B cell (primary cell): ENCODE data around the gene VAPB. TPM values are rescaled to one million over a fixed set of nuclear protein-coding genes. Genes with fewer than 3 reads are reported as not detected.

Experiments
- ATAC-seq: fragments of 200-7000 bp; cut with Tn5 transposase; one replicate; pipeline ENCODE4 v1.10.0; 2021; ENCODE audit warnings: low read depth, mild to moderate bottlenecking, moderate number of reproducible peaks, moderate library complexity
- CTCF ChIA-PET: fragments of 350-600 bp; sonication (Branson Sonifier 250); formaldehyde crosslinking; loops from one replicate; lab custom pipeline; 2021; ENCODE audit warnings: antibody characterized with exemption, inconsistent platforms; lab: Charles Lee
- POLR2A ChIA-PET: fragments of 350-600 bp; sonication (Branson Sonifier 250); formaldehyde crosslinking; loops from one replicate; lab custom pipeline; 2021; ENCODE audit warnings: antibody characterized with exemption; lab: Charles Lee
- DNase-seq: peaks from one replicate; pipeline ENCODE4 v3.0.0; 2013
- H2AFZ ChIP-seq: 2 replicates; pipeline ENCODE4 v1.6.1; 2012; ENCODE audit warnings: mild to moderate bottlenecking, low read depth, low read length; ENCODE audit not compliant: insufficient read depth, poor library complexity, severe bottlenecking
- H3K27ac ChIP-seq, 2 donors: 1 replicate in 1 of 2; 2 replicates in 1 of 2; pipeline ENCODE4 v1.5.1; 2012 to 2013; ENCODE audit warnings: low read length in 2 of 2, mild to moderate bottlenecking in 2 of 2, moderate library complexity in 1 of 2
- H3K27me3 ChIP-seq, 4 experiments: fragments of 200-600 bp in 1 of 4; sonication (generic) in 1 of 4; replicated peaks in 1 of 4; 1 replicate in 2 of 4; 2 replicates in 2 of 4; pipeline versions ENCODE4 v1.6.1 to v1.7.0; 2013 to 2016; ENCODE audit warnings: low read length in 3 of 4, mild to moderate bottlenecking in 2 of 4, mixed read lengths in 1 of 4, moderate library complexity in 1 of 4; ENCODE audit not compliant: insufficient read depth in 4 of 4, control insufficient read depth in 3 of 4; ENCODE audit errors: control extremely low read depth in 1 of 4
- H3K36me3 ChIP-seq, 2 experiments: replicated peaks in 1 of 2; 1 replicate in 1 of 2; 2 replicates in 1 of 2; pipeline versions ENCODE4 v1.6.1 to v1.7.1; 2013; ENCODE audit warnings: low read length in 1 of 2; ENCODE audit not compliant: insufficient read depth in 2 of 2, control insufficient read depth in 1 of 2; ENCODE audit errors: control extremely low read depth in 1 of 2, extremely low read depth in 1 of 2
- H3K4me1 ChIP-seq, 2 donors: fragments of 200-600 bp in 1 of 2; sonication (generic) in 1 of 2; 1 replicate in 1 of 2; 2 replicates in 1 of 2; pipeline versions ENCODE4 v1.5.1 to v1.6.1; 2013 to 2017; ENCODE audit warnings: low read length in 2 of 2; ENCODE audit not compliant: control insufficient read depth in 2 of 2, insufficient read depth in 2 of 2
- H3K4me2 ChIP-seq: replicated peaks from 2 replicates; pipeline ENCODE3; 2012; ENCODE audit warnings: mild to moderate bottlenecking, low read depth, low read length; ENCODE audit not compliant: poor library complexity, severe bottlenecking
- H3K4me3 ChIP-seq, 5 experiments: fragments of 200-600 bp in 1 of 5; sonication (generic) in 1 of 5; 1 replicate in 3 of 5; 2 replicates in 2 of 5; pipeline versions ENCODE4 v1.5.1 to v1.7.0; 2011 to 2016; ENCODE audit warnings: low read length in 4 of 5, mild to moderate bottlenecking in 4 of 5, low read depth in 2 of 5, control low read depth in 1 of 5, moderate library complexity in 1 of 5; ENCODE audit not compliant: insufficient read depth in 1 of 5; ENCODE audit errors: control extremely low read depth in 1 of 5, extremely low read depth in 1 of 5
- H3K79me2 ChIP-seq: fragments of 200-600 bp; sonication (generic); one replicate; pipeline ENCODE4 v1.6.0; 2016; ENCODE audit warnings: low read length; ENCODE audit not compliant: control insufficient read depth, insufficient read depth
- H3K9ac ChIP-seq: fragments of 200-600 bp; sonication (generic); 2 replicates; pipeline ENCODE4 v1.6.1; 2017; ENCODE audit warnings: mild to moderate bottlenecking, low read length, moderate library complexity
- H3K9me3 ChIP-seq, 3 donors: one replicate each; pipeline versions ENCODE4 v1.6.1 to v1.7.1; 2013; ENCODE audit warnings: low read length in 2 of 3; ENCODE audit not compliant: control insufficient read depth in 2 of 3, insufficient read depth in 1 of 3; ENCODE audit errors: control extremely low read depth in 1 of 3
- H4K20me1 ChIP-seq: 2 replicates; pipeline ENCODE4 v1.6.0; 2012; ENCODE audit warnings: mild to moderate bottlenecking, low read length; ENCODE audit not compliant: insufficient read depth, control insufficient read depth, poor library complexity, severe bottlenecking
- H3K27ac Mint-ChIP-seq: one replicate; pipeline ENCODE4 v1.8.0; 2021; ENCODE audit warnings: mixed read lengths
- H3K27me3 Mint-ChIP-seq: one replicate; pipeline ENCODE4 v1.8.0; 2021; ENCODE audit warnings: mixed read lengths
- H3K4me1 Mint-ChIP-seq: one replicate; pipeline ENCODE4 v1.8.0; 2021; ENCODE audit warnings: mixed read lengths
- H3K4me3 Mint-ChIP-seq: one replicate; pipeline ENCODE4 v1.8.0; 2021; ENCODE audit warnings: mixed read lengths
- H3K9me3 Mint-ChIP-seq: one replicate; pipeline ENCODE4 v1.8.0; 2022; ENCODE audit warnings: mixed read lengths; ENCODE audit not compliant: insufficient read depth
- CTCF ChIP-seq: fragments of 200-600 bp; IDR thresholded peaks from one replicate; pipeline ENCODE4 v1.8.0; 2022; ENCODE audit warnings: antibody characterized with exemption, mild to moderate bottlenecking
- EZH2 ChIP-seq: IDR thresholded peaks from 2 replicates; pipeline ENCODE4 v1.6.1; 2012; ENCODE audit warnings: borderline replicate concordance, low read depth, mild to moderate bottlenecking, moderate library complexity, low read length; ENCODE audit not compliant: insufficient read depth, poor library complexity, severe bottlenecking
- WGBS: methylation state at CpG from one replicate; pipeline ENCODE4 v1.1.5; 2013; ENCODE audit warnings: missing lambda C conversion rate; ENCODE audit not compliant: insufficient coverage; 5-methylcytosine and 5-hydroxymethylcytosine counted together
- intact Hi-C: fragments of 100-400 bp; cut with micrococcal nuclease; formaldehyde crosslinking; loops from one replicate; pipeline ENCODE4 v1.10.0; 2022
- polyA plus RNA-seq: library from polyadenylated mRNA; depleted of rRNA; stranded (reverse); fragments of >200 nt; gene quantifications from 2 replicates; pipeline ENCODE4 v1.2.3, GENCODE V29; 2012
- total RNA-seq, 2 donors: library from RNA; stranded (reverse); fragments of 120-200 nt in 1 of 2; gene quantifications; 1 replicate in 1 of 2; 2 replicates in 1 of 2; pipeline versions ENCODE4 v1.2.3 to v1.2.4, GENCODE V29; 2013 to 2022

The VAPB gene
- total and polyA plus RNA-seq, 2 donors (not counting 1 experiment from before 2014, with no cell fraction given): 19.5 to 26.4 TPM

- intact Hi-C loops: no loop called here
- no peak overlapping the region for H2AFZ ChIP-seq
- Mint-ChIP-seq H3K4me3 (no peak overlapping the region), H3K9me3 (peaks cover 6% of the 10 kb centered on the region), H3K4me1 (no peaks in the 10 kb centered on the region), H3K27me3 (peaks cover 16% of the 10 kb centered on the region), H3K27ac (no peak overlapping the region)
- ATAC-seq (no peak), DNase-seq (no peak)
- H3K9me3 ChIP-seq: peaks cover 5 to 29% (median 21%) of the 10 kb centered on the region in 3 donors
- H3K27ac ChIP-seq: no peak overlapping the region
- peaks cover 0 to 11% (median under 1%) of the 10 kb centered on the region in 4 experiments for H3K27me3 ChIP-seq
- 87% methylated on average over 10 of the region's 10 CpGs for WGBS
- ChIA-PET CTCF (no interaction called here), POLR2A (no interaction called here)
- H3K36me3 ChIP-seq: no peaks in the 10 kb centered on the region
- no peaks in the 10 kb centered on the region for H3K79me2 ChIP-seq
- H3K4me2 ChIP-seq: no peak overlapping the region
- H3K9ac ChIP-seq: no peak overlapping the region
- no peak for TF ChIP-seq CTCF
- TF ChIP-seq EZH2: no peak
- no peaks in the 10 kb centered on the region for H4K20me1 ChIP-seq
- H3K4me1 ChIP-seq: no peaks in the 10 kb centered on the region
- no peak overlapping the region for H3K4me3 ChIP-seq
Observed at GRCh38 chr20:58482416-58482815, 93.4 kb downstream of the VAPB start.

- Histone ChIP-seq H4K20me1 (no peaks in the 10 kb centered on the region), H3K27ac (no peak overlapping the region), H3K27me3 (peaks cover 0 to 11% (median under 1%) of the 10 kb centered on the region in 4 experiments), H3K4me3 (no peak overlapping the region), H2AFZ (no peak overlapping the region), H3K79me2 (no peaks in the 10 kb centered on the region), H3K4me1 (no peaks in the 10 kb centered on the region), H3K4me2 (no peak overlapping the region), H3K9me3 (peaks cover 5 to 29% (median 24%) of the 10 kb centered on the region in 3 donors), H3K36me3 (no peaks in the 10 kb centered on the region), H3K9ac (no peak overlapping the region)
- Mint-ChIP-seq H3K27me3 (peaks cover 16% of the 10 kb centered on the region), H3K4me3 (no peak overlapping the region), H3K4me1 (no peaks in the 10 kb centered on the region), H3K9me3 (peaks cover 5% of the 10 kb centered on the region), H3K27ac (no peak overlapping the region)
- intact Hi-C loops: no loop called here
- WGBS: 85% methylated on average over 4 of the region's 5 CpGs
- CTCF ChIA-PET: no interaction called here
- no peak for DNase-seq
- no peak for ATAC-seq
- TF ChIP-seq EZH2 (no peak), CTCF (no peak)
- POLR2A ChIA-PET: no interaction called here
Observed at GRCh38 chr20:58483051-58483450, 94.0 kb downstream of the VAPB start.
